Hematopoietic multipotent progenitor cell (in vitro differentiated cells): ENCODE measurements around the gene MYL3. TPM values are rescaled to one million over a fixed set of nuclear protein-coding genes. Genes with fewer than 3 reads are reported as not detected.

Experiments used
- DNase-seq, 3 donors: peaks; one replicate each; pipeline ENCODE4 v3.0.0-alpha.2; 2011 to 2015; ENCODE audit warnings: low read depth in 2 of 3, low spot score in 2 of 3
- total RNA-seq: library from RNA; depleted of rRNA; stranded (reverse); fragments of >200 nt; gene quantifications from one replicate; pipeline ENCODE4 v1.2.3, GENCODE V29; 2012

Gene MYL3
- total RNA-seq, 1 donor = not detected

GRCh38 chr3:46866032-46866595 lies 2.9 kb upstream of the MYL3 start:
- no peak for DNase-seq

GRCh38 chr3:46865546-46865945 lies 2.3 kb upstream of the MYL3 start:
- DNase-seq = no peak

GRCh38 chr3:46865031-46865507 lies 1.8 kb upstream of the MYL3 start:
- no peak for DNase-seq

GRCh38 chr3:46864061-46864881 lies 1.0 kb upstream of the MYL3 start:
- no peak for DNase-seq

GRCh38 chr3:46862369-46863025 lies 747 bp downstream of the MYL3 start:
- DNase-seq = no peak

- no peak for DNase-seq
These were observed 1.5 kb downstream of the MYL3 start for GRCh38 chr3:46861605-46862368.

- DNase-seq = no peak
These were observed 2.2 kb downstream of the MYL3 start for GRCh38 chr3:46860810-46861604.

GRCh38 chr3:46860017-46860809 lies 3.0 kb downstream of the MYL3 start:
- DNase-seq = peak in 1 of 3 donors; percentile 47

- DNase-seq = no peak
These were observed 4.1 kb downstream of the MYL3 start for GRCh38 chr3:46859001-46859710.

- no peak for DNase-seq
These were observed 4.8 kb downstream of the MYL3 start for GRCh38 chr3:46858456-46858855.

GRCh38 chr3:46857485-46858341 lies 5.5 kb downstream of the MYL3 start:
- DNase-seq = no peak

GRCh38 chr3:46856576-46857471 lies 6.4 kb downstream of the MYL3 start:
- DNase-seq = no peak

- no peak for DNase-seq
These were observed 8.7 kb downstream of the MYL3 start for GRCh38 chr3:46854555-46854991.

GRCh38 chr3:46853441-46854415 lies 9.5 kb downstream of the MYL3 start:
- DNase-seq = no peak

- DNase-seq = no peak
These were observed 10.3 kb downstream of the MYL3 start for GRCh38 chr3:46852839-46853355.
